G401 (cell line): Measurements from ENCODE around the gene GARS1. TPM values are rescaled to one million over a fixed set of nuclear protein-coding genes. Genes with fewer than 3 reads are reported as not detected.

Experiments used
- DNase-seq: peaks from one replicate; pipeline ENCODE4 v3.0.0-alpha.2; 2015; ENCODE audit warnings: low spot score
- in situ Hi-C: cut with HindIII; loops from 2 replicates; pipeline ENCODE4 v1.10.0; 2016; ENCODE audit warnings: low sequenced_read_pairs, mixed read lengths
- total RNA-seq: library from RNA; depleted of rRNA; stranded (reverse); fragments of >200 nt; shearing (Covaris generic); gene quantifications from 2 replicates; pipeline ENCODE4 v1.2.3, GENCODE V29; 2014; rRNA removed

GARS1 gene
- total RNA-seq, 1 experiment from 2014 or later: 234 TPM

DNA sequence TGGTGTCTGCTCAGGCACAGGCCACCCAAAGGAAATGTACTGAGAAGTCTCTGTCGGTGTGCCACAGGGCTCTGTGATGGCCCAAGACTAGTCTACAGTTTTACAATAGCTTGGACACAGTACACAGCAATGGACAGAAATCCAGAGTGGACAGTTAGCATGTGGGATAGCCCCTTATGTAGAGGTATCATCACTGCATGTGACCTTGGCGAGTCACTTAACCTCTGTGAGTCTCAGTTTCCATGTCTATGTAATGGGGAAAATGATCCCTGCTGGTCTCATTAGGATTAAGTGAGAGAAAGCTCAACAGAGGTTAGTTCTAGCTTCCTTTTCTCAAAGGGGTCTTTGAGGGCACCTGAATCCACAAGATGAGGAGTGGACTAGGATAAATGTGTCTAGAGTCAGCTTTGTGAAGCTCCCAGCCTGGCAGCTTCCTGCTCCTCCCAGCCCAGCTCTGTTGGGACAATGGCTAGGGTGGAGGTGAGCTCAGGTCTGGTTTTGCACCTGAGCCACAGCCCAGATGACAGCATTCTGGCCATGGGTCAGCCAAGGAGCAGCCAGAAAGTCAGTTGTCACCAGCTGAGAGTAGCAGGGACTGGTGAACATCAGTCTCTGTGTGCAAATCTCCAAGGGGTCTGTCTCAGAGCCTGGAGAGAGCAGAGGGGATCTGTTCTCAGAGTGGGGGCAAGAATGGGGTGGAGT, 69.7 kb downstream of the GARS1 start:
- in situ Hi-C loops: no loop called here
- no peak for DNase-seq

DNA sequence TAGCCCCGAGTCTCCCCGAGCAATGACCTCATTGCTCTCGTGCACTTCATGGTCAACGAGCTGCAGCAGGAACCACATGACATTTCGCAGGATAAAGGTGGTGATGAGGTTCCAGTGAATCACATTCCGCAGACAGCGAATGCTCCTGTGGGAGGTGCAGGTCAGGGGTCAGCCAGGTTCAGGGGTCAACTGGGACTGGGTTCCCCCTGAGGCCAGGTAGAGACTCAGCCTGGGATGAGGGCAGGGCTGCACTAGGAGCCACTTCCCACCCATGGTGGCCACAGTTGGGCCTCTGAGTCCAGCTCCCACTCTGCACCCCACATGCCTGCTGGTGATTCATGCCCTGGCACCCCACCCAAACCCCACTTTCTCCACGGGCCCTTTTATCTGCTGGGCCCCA, 70.4 kb downstream of the GARS1 start:
- DNase-seq: no peak
- in situ Hi-C loops: no loop called here

DNA sequence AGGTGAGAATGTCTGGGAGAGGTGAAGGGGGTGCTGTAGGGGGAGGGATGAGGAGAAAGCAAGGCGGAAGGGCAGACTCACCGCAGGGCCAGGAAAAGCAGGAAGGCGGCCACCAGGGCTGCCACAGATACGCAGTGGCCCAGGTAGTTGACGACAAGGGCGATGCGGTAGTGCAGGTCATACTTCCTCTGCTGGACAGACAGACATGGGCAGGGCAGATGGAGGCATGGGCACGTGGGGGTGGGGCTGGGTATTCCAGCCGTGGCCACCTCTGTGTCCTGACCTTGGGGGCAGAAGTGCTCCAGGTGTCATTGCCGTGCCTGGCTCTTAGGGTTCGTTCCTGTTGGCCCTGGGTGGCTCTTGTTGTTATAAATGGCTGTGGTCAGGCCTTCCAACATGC, 70.8 kb downstream of the GARS1 start:
- in situ Hi-C loops: no loop called here
- no peak for DNase-seq

DNA sequence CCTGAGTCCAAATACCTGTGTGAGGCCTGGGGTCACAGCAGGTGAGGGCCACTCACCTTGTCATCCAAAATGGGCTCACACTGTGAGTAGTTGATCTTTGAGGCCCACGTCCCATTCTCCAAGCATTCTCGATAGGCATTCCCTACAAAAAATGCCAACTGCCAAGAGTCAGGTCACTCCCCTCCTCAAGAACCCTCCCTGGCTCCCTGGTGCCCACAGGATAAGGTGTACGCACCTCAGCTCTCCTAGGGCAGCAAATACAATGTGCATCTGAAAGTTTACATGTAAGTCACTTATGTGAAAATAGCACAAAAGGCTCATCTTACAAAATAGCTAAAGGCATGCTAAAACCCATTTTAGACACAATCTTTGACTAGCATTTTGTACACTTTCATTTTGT, 72.5 kb downstream of the GARS1 start:
- DNase-seq: no peak
- in situ Hi-C loops: no loop called here

DNA sequence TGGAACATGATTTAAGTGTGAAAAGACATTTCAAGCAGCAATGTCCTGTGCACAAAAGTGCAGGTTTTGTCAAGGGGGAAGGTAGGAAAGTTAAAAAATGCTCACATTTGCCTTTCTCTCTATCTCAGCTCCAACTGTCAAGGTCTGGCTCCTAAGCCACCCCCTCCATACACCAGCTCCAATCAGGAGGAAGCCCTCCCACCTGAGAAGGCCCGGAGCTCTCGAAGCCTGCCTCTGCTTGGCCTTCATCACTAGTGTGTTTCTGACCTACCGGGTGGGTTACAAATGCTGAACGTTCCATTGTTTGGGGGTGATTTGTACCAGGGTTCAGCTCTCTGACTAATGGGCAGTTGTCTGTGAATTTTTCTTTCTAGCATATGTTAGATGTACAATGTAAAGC, 73.4 kb downstream of the GARS1 start:
- DNase-seq: no peak
- in situ Hi-C loops: no loop called here

DNA sequence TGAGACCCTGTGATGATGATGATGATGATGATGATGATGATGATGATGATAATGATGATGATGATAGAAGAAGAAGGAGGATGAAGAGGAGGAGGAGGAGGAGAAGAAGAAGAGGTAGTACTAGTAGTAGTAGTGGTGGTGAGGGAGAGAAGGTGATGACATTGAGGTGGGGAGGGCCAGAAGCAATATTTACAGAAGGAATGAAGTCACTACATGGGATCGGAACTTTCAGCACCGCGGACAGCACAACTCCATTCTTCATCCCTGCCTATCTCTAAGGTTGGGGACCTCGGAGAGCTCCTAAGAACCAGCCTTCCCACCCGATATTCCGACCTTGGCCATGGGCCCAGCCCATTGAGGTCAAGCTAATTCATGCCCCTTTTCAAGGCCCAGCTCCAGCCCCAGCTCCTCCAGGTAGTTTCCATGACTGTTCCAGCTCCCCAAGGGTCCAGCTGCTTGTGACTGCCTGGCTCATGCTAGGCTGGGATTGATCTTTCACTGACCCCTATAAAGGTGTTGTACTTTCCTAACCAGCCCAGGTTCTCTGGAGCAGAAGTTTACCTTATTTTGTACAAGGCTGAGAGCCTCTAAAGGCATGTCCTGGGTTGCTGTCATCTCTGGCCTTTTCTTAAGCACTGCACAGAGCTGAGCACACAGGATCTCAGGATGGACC, 77.3 kb downstream of the GARS1 start:
- in situ Hi-C loops: no loop called here
- DNase-seq: no peak

DNA sequence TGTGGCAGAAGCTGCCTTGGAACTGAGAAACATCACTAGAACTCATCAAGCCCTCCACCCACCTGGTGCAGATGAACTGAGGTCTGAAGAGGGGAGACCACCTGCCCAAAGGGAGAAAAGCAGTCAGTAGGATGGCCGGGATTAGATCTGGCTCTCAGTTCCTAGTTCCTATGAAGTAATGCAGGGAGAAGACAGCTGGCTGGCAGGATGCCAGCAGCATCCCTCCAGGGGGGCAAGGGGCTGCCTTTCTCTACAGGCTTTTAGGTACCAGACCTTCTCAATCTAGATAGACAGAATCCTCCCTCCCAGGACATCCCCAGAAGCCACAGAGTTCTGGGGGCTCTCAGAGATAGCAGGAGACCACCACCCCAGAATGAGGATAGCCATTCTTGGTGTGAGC, 79.7 kb downstream of the GARS1 start:
- DNase-seq: no peak
- in situ Hi-C loops: no loop called here

DNA sequence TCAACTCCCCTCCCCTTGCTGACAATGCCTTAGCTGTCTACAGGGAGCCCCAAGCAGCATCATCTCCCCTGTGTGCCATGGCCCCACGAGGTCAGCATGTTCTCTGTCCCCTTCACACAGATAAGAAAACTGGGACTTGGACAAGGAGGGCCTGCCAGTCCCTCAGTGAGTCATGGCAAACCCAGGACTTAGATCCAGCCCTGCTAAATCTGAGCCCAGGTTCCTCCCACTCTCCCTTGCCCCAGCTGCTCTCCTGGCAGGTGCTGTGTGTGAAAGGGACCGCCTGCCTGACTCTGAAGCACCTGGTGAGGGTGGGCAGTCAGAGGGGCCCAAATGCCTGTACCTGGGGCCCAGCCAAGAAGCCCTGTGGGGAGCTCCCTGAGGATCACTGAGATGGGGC, 80.2 kb downstream of the GARS1 start:
- DNase-seq: no peak
- in situ Hi-C loops: no loop called here

DNA sequence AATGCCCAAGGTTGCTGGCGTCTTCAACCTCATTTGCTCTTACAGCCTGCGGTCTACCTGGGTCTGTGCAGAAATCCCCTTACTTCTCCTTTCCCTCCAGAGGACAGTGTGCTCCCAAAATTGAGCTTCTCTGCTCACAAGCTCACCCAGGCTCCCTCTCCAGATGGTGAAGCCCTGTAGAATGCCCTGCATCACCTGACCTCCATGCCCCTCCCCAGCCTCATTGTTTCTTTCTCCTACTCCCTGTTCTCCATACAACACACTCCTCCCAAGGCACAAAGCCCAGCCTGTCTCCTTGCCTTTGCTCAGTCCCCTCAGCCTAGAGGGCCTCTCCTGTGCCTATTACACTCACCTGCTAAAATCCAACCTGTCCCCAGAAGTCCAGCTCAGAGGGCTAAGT, 84.1 kb downstream of the GARS1 start:
- no peak for DNase-seq
- in situ Hi-C loops: no loop called here

DNA sequence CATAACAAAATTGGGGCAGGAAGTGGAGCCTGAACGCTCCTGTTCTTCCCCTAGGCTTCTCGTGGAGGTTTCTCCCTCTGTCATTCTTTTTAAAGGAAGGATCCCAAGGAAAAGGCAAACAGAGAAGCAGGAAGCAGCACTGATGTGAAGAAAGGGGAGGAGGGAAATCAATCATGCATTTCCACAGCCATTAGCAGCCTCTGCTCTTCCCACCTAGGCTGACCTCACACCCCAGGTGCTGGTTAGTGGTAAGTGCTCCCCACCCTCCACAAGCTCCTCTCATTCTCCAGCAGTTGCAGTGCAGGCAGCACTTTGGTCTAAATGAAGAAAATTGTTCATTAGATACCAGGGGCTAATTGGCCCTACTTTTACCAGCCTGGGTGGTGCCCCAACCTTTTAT, 85.0 kb downstream of the GARS1 start:
- in situ Hi-C loops: no loop called here
- DNase-seq: no peak

DNA sequence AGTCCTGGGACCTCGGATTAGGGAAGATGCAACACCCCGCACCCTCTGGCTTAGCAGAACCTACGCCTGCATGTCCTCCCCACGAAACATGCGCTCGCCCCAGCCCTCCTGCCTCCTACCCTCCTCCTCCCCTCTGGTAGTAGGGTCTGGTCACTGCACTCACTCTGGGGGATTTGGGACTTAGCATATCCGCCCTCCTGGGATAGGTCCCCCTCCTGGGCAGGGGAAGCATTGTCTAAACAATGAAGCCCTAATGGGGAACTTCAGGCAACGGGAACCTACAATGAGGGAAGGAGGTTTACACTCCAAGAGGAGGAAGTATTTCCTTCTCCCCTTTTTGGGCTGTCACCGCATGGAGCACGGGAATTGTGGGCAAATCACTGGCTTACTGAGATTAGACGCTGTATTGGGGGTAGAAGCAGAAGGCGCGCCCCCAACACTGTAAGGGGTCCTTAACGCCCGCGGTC, 86.7 kb downstream of the GARS1 start:
- no peak for DNase-seq
- in situ Hi-C loops: no loop called here

DNA sequence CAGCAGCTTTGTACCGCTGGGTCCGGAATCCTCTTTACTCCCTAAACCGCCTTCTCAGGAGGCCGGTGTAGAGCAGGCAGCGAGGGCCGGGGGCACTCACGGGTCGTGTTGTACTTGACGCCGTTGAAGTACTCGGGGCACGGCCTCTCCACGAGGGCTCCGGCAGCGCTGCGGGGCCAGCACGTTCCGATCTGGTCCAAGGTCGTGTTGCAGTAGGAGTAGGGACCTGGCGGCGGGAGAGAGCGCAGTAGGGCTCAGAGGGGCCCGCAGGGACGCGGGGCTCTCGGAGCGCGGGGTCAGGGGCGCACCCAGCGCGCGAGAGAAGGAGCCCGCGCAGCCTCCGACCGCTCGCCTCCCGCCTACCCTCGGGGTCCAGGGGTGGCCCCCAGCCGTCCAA, 87.1 kb downstream of the GARS1 start:
- in situ Hi-C loops: no loop called here
- no peak for DNase-seq

DNA sequence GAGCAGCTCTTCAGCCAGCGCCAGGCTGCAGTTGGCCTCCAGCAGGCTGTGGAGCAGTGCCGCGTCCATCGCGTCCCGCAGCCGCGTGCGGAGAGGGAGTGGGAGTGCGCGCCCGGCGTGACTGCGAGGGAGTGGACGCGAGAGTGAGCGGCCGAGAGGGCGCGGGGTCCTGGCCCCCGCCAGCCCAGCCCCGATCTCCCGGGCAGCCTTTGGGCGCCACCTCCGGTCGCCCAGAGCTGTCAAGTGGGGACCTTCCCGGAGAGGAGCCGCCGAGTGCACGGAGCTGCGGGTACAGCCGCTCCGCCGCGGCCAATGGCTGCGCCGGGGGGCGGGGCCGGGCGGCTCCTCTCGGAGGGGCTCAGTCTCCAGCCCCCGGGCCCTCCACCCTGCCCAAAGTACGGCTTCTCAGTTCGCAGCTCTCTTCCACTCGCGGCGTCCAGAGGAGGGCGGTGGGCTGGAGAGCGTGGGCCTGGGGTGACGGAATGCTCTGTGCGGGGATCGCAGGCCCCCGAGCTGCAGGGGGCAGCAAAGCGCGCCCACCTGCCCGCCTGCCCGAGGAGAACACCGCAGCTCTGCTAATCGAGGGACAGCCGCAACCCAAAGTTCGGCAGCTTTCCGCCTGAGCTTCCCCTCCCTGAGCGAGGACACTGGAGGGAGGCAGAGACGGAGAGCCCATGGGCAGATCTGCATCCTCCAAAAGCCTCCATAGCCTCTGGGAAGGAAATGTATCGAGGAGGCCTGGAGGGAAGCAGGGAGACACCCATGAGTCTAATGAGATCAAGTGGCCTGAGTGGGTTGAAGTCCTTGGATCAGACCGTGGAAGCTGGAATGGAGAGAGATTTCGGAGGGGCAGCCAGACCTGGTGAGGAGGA, 87.8 kb downstream of the GARS1 start, which contains the start of gene CRHR2:
Gene CRHR2 (minus strand): TSS at position 245 of the 872 bp plus-strand sequence. CDS start 176 bp downstream, at position 69.
- in situ Hi-C loops: no loop called here
- no peak for DNase-seq

DNA sequence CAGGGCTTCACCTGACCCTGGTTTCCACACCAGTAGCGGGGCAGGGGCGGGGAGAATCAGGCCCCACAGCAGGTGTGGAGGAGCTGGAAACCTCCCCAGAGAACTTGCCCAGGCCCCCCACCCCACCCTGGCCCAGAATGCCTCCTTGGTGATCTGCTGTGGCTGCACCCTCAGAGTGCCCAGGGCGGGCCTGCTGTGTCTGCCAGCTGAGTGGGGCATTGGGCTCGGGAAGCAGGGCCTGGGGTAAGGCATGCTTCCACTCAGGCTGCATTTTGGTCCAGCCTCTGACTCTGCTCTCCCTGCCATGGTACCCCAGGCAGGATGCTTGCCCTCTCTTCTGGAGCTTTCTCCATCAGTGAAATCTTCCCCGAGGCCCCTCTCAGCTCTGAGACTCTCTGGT, 88.6 kb downstream of the GARS1 start:
- DNase-seq: no peak
- in situ Hi-C loops: no loop called here

Other genes with a start within 250 kb of the GARS1 start
- gene NOD1, start 116.1 kb upstream of the GARS1 start, total RNA-seq: 3.6 and 4.2 TPM in 2 replicates
- 59.2 and 89.5 TPM in 2 replicates for gene GGCT, start 90.0 kb upstream of the GARS1 start, total RNA-seq
- not detected in 2 replicates for gene CRHR2, start 87.6 kb downstream of the GARS1 start, total RNA-seq
- 0.17 TPM in 1 of 2 replicates, not detected in the other for gene INMT, start 157.3 kb downstream of the GARS1 start, total RNA-seq
- gene MINDY4, start 176.5 kb downstream of the GARS1 start, total RNA-seq: 6.8 and 7.5 TPM in 2 replicates